Stimulated activated CD4-positive, alpha-beta T cell treated with anti-CD3 and anti-CD28 coated beads, Interleukin-2, amount 100 ng/mL, for 4 hours (primary cell): Measurements from ENCODE around the gene SKP1.

ENCODE experiments used
- DNase-seq: peaks from one replicate; pipeline ENCODE4 v3.0.0-alpha.2; 2020; ENCODE audit warnings: low read depth

The SKP1 gene

GRCh38 chr5:134143944-134144941 is 32.5 kb downstream of the SKP1 start:
- DNase-seq: no peak

GRCh38 chr5:134143431-134143830 is 33.3 kb downstream of the SKP1 start:
- no peak for DNase-seq

GRCh38 chr5:134142806-134143205 is 33.9 kb downstream of the SKP1 start:
- no peak for DNase-seq

DNA sequence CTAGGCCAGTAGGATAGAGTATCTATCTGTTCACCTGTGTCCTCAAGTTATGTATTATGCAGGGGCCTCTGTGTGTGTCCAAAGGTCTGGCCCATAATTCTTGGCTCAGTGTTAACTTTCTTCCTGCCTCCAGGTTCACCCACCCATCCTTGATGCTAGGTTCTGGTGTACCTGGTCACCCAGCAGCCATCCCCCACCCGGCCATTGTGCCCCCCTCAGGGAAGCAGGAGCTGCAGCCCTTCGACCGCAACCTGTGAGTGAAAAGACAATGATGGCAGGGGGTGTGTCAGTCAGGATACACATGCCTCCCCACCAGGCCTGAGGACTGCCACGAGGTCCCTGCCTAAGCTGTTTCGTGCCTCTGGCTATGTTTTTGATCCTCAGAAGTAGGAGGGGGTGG is 34.7 kb downstream of the SKP1 start:
- DNase-seq: no peak

GRCh38 chr5:134141331-134142050 is 35.3 kb downstream of the SKP1 start:
- no peak for DNase-seq

- DNase-seq: peak; percentile 41
Observed at GRCh38 chr5:134140530-134141201, 36.1 kb downstream of the SKP1 start.

DNA sequence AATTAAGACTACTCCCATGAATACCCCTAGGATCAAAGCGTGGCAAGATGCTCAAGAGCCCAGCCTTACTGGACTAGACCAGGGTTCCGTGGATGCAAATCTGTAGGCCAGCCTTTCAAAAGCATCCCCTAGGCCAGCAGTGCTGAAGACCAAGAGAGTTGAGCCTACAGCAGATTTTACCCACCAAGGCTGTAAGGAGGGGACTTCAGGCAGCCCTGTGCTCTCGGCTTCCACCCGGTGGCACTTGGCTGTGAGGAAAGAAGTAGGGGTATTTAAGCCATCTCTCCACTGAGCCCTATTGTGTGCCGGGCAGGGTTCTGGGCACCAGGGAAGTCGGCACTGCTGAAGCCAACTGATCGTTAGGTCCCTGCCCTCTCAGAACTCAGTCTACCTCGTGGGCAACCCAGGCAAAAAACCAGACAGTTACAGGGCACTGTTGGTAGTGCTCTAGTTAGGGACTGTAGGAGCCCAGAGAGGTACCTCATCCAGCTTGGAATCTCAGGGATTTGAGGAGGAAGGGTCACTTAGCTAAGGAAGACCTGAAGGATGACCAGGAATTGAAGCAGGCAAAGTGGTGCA is 36.8 kb downstream of the SKP1 start:
- no peak for DNase-seq

GRCh38 chr5:134139377-134139851 is 37.3 kb downstream of the SKP1 start:
- no peak for DNase-seq

GRCh38 chr5:134138416-134139376 is 38.1 kb downstream of the SKP1 start:
- DNase-seq: peak; percentile 59

- DNase-seq: no peak
Observed at GRCh38 chr5:134136771-134137170, 40.0 kb downstream of the SKP1 start.

DNA sequence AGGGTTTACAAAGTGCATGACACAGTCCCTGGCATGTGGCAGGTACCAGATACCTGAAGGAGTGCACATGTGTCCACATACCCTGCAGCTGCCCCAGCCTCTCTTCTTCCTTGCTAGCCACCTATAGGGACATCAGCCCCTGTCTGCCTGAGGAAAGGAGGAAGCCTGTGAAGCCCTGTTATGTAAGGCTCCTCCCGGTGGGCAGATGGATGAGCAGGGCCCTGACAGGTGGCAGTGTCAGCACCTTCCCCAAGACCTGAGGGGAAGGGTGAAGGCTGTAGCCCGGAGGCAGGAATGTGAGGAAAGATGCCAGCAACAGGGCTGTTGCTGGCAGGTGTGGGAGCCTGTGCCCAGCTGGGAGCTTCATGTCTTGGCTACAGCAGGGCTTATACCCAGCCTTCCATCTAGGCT is 40.5 kb downstream of the SKP1 start:
- DNase-seq: no peak

DNA sequence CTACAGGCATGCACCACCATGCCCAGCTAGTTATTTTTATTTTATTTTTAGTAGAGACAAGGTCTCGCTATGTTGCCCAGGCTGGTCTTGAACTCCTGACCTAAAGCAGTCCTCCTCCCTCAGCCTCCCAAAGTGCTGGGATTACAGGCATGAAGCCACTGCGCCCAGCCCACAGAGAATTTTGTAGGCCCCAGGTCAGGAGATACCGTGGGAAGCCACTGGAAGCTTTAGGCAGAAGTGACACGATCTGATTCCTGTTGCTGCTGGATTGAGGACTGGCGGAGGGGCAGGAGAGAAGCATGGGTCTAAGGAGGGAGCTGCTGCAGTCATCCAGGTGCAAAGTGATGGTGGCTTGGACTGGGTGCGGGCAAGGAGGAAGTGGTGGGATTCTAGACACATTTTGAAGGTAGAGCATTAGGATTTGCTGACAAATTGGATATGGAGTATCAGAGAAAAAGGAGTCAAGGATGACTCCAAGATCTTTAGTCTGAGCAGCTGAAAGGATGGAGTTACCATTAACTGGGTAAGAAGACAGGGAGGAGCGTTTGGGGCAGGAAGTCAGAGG is 41.6 kb downstream of the SKP1 start:
- DNase-seq: no peak

DNA sequence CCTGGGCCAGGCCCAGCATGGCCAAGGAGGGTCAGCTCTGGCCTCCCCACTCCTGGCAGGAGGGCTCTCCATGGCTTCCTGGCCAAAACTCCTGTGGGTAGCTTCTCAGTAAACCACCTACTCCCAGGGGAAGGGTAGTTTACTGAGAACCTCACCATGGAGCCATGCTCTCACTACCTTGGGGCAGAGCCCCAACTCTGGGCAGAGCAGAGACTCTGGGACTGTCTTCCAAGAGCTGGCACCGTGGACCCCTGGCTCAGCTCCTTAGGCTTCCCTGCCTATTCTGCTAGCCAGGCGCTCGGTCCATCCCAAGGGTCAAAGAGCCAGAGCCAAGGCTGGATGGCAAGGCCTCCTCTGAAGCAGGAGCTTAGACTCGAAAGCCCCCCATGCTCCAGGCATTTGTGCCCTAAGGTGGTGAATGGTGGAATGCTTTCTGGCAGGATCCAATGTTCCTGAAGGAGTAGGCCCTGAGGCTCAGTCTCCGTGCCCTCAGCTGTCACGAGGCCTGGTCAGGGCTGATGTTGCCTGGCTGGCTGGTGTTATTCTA is 42.7 kb downstream of the SKP1 start:
- no peak for DNase-seq

GRCh38 chr5:134133188-134133994 is 43.4 kb downstream of the SKP1 start:
- DNase-seq: no peak

DNA sequence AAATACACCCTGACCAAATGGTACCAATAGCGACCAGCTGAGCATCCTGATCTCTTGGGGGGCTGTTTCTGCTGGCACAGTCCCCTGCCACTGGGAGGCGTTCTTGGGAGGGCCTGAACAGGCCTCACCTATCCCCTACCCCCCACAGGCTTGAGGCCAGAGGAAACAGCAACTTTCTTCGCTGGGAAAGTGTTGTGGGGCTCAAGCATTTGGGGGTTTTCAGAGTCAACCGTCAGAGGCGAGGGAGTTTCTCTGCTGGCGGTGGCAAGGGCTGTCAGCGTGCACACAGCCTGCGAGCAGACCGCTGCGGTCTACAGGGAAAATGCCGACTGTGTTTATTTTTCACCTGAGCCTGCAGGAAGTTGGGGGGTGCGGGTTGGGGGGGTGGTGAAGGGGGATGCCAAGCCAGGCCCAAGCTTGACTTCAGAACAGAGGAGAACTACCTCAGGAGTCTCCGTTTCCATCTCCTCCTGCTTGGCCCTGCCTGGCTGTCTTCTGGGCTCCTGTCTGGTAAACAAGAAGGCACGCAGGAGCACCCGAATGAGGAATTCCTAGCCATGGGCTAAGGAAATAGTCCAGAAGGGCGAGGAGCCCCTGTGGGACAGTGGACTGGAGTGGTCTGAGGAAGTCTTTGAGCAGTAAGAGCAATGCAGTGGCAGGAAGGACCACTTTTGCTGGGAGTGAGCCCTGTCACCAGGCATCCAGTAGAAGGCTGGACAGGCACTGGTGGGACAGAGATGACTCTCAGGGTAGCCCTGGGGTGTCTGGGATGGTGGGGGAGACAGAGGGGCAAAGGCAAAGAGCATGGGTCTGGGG is 44.2 kb downstream of the SKP1 start:
- peak; percentile 48 for DNase-seq

GRCh38 chr5:134131578-134132350 is 45.0 kb downstream of the SKP1 start:
- no peak for DNase-seq

DNA sequence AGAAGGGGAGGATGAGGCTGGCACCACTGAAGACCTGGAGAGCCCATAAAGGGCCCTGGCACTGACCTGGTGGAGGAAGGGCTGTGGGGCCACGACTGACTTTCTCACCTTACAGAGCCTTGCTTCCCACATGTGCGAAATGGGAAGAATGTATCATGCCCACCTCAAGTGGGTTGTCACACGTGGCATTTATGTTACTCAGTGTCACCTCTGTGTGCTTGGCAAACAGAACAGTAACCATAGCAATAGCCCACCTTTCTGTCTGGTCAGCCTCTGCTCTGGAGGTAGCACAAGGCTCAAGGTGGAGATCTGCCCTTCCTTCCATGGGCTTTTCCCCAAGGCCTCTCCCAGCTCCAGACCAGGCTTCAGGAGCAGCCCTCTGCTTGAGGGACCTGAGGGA is 45.6 kb downstream of the SKP1 start:
- DNase-seq: peak; percentile 40
